Peyer's patch (tissue), 4 donors: Measurements from ENCODE around the gene LAMA1. TPM values are rescaled to one million over a fixed set of nuclear protein-coding genes. Genes with fewer than 3 reads are reported as not detected.

ENCODE experiments used
- DNase-seq, 3 donors: peaks; one replicate each; pipeline ENCODE4 v3.0.0-alpha.2; 2017 to 2019
- H3K27ac ChIP-seq, 4 donors: fragments of 200-600 bp; sonication (generic); one replicate each; pipeline ENCODE4 v1.5.1; 2016 to 2019
- H3K27me3 ChIP-seq, 2 donors: fragments of 200-600 bp; sonication (generic); one replicate each; pipeline ENCODE4 v1.5.1; 2019
- H3K36me3 ChIP-seq, 3 donors: fragments of 200-600 bp; sonication (generic); one replicate each; pipeline ENCODE4 v1.5.1; 2016 to 2019
- H3K4me1 ChIP-seq, 4 donors: fragments of 200-600 bp; sonication (generic); one replicate each; pipeline ENCODE4 v1.5.1; 2016 to 2019
- H3K4me3 ChIP-seq, 4 donors: fragments of 200-600 bp; sonication (generic); 1 replicate in 3 of 4; 2 replicates in 1 of 4; pipeline ENCODE4 v1.5.1; 2016 to 2019; ENCODE audit warnings: mild to moderate bottlenecking in 1 of 4
- H3K9me3 ChIP-seq, 4 donors: fragments of 200-600 bp; sonication (generic); one replicate each; pipeline ENCODE4 v1.5.1; 2016 to 2019; ENCODE audit warnings: mild to moderate bottlenecking in 1 of 4
- CTCF ChIP-seq, 6 experiments: fragments of 450-650 bp in 4 of 6; fragments of 200-600 bp in 2 of 6; sonication (generic) in 1 of 6; IDR thresholded peaks; one replicate each; pipeline ENCODE4 v1.5.1; 2017 to 2019; ENCODE audit warnings: antibody characterized with exemption in 6 of 6, mild to moderate bottlenecking in 3 of 6, moderate library complexity in 1 of 6
- POLR2A ChIP-seq, 2 donors: fragments of 450-650 bp; IDR thresholded peaks; one replicate each; pipeline ENCODE4 v1.5.1; 2017; ENCODE audit warnings: antibody characterized with exemption in 2 of 2, mild to moderate bottlenecking in 2 of 2, moderate library complexity in 2 of 2
- total RNA-seq, 4 donors: library from RNA; depleted of rRNA; stranded (reverse); fragments of >200 nt; gene quantifications; one replicate each; pipeline ENCODE4 v1.1.0, GENCODE V29; 2016

LAMA1 gene
- total RNA-seq, 4 donors from 2014 or later = 1.8 to 3.5 (median 2.2) TPM; not detected in 1

GRCh38 chr18:6959110-6959509, 158.5 kb downstream of the LAMA1 start:
- no peaks in the 10 kb centered on the region for H3K4me1 ChIP-seq
- H3K4me3 ChIP-seq = no peak overlapping the region
- no peak for TF ChIP-seq CTCF (IDR thresholded peaks at IDR 0.05)
- TF ChIP-seq POLR2A (IDR thresholded peaks at IDR 0.05) = no peak
- no peaks in the 10 kb centered on the region for H3K9me3 ChIP-seq
- no peaks in the 10 kb centered on the region for H3K36me3 ChIP-seq
- DNase-seq = no peak
- no peak overlapping the region for H3K27ac ChIP-seq
- no peaks in the 10 kb centered on the region for H3K27me3 ChIP-seq

GRCh38 chr18:6956999-6957398, 160.6 kb downstream of the LAMA1 start:
- DNase-seq = no peak
- no peaks in the 10 kb centered on the region for H3K27me3 ChIP-seq
- H3K27ac ChIP-seq = no peak overlapping the region
- no peaks in the 10 kb centered on the region for H3K36me3 ChIP-seq
- no peak for TF ChIP-seq POLR2A (IDR thresholded peaks at IDR 0.05)
- no peaks in the 10 kb centered on the region for H3K9me3 ChIP-seq
- no peaks in the 10 kb centered on the region for H3K4me1 ChIP-seq
- H3K4me3 ChIP-seq = no peak overlapping the region

GRCh38 chr18:6956495-6956894, 161.1 kb downstream of the LAMA1 start:
- TF ChIP-seq POLR2A (IDR thresholded peaks at IDR 0.05) = no peak
- no peak for TF ChIP-seq CTCF (IDR thresholded peaks at IDR 0.05)
- Histone ChIP-seq H3K27me3 (no peaks in the 10 kb centered on the region), H3K9me3 (no peaks in the 10 kb centered on the region), H3K4me3 (no peak overlapping the region), H3K36me3 (no peaks in the 10 kb centered on the region), H3K27ac (no peak overlapping the region), H3K4me1 (no peaks in the 10 kb centered on the region)
- no peak for DNase-seq

- H3K9me3 ChIP-seq = no peaks in the 10 kb centered on the region
- H3K36me3 ChIP-seq = no peaks in the 10 kb centered on the region
- H3K27me3 ChIP-seq = no peaks in the 10 kb centered on the region
- no peak overlapping the region for H3K4me3 ChIP-seq
- DNase-seq = no peak
- peaks cover 0 to 11% (median 0%) of the 10 kb centered on the region in 4 donors for H3K4me1 ChIP-seq
- no peak overlapping the region for H3K27ac ChIP-seq
- TF ChIP-seq POLR2A (IDR thresholded peaks at IDR 0.05) = no peak
- TF ChIP-seq CTCF (IDR thresholded peaks at IDR 0.05) = no peak
Observed at GRCh38 chr18:6955304-6955703, 162.3 kb downstream of the LAMA1 start.

GRCh38 chr18:6954501-6954900, 163.1 kb downstream of the LAMA1 start:
- no peak overlapping the region for H3K27ac ChIP-seq
- no peak overlapping the region for H3K4me3 ChIP-seq
- no peaks in the 10 kb centered on the region for H3K27me3 ChIP-seq
- peaks cover 0 to 13% (median 0%) of the 10 kb centered on the region in 4 donors for H3K4me1 ChIP-seq
- TF ChIP-seq POLR2A (IDR thresholded peaks at IDR 0.05) (no peak), CTCF (IDR thresholded peaks at IDR 0.05) (no peak)
- H3K9me3 ChIP-seq = no peaks in the 10 kb centered on the region
- DNase-seq = no peak
- no peaks in the 10 kb centered on the region for H3K36me3 ChIP-seq

- no peaks in the 10 kb centered on the region for H3K27me3 ChIP-seq
- peaks cover 0 to 32% (median 1%) of the 10 kb centered on the region in 4 donors for H3K4me1 ChIP-seq
- H3K4me3 ChIP-seq = no peak overlapping the region
- TF ChIP-seq CTCF (IDR thresholded peaks at IDR 0.05) (no peak), POLR2A (IDR thresholded peaks at IDR 0.05) (no peak)
- no peak for DNase-seq
- H3K9me3 ChIP-seq = no peaks in the 10 kb centered on the region
- H3K36me3 ChIP-seq = no peaks in the 10 kb centered on the region
- H3K27ac ChIP-seq = no peak overlapping the region
Observed at GRCh38 chr18:6951336-6952090, 166.1 kb downstream of the LAMA1 start.
